ENCODE results near the gene LRCH3.

The LRCH3 gene

GRCh38 chr3:197775317-197775716, 15.7 kb upstream of the LRCH3 start:
- TF ChIP-seq CTCF (conservative IDR thresholded peaks at IDR 0.05): no peak
- H3K27ac ChIP-seq: no peak overlapping the region

- no peak overlapping the region for H3K27ac ChIP-seq
These were observed 8.8 kb upstream of the LRCH3 start for GRCh38 chr3:197782230-197782629.

DNA sequence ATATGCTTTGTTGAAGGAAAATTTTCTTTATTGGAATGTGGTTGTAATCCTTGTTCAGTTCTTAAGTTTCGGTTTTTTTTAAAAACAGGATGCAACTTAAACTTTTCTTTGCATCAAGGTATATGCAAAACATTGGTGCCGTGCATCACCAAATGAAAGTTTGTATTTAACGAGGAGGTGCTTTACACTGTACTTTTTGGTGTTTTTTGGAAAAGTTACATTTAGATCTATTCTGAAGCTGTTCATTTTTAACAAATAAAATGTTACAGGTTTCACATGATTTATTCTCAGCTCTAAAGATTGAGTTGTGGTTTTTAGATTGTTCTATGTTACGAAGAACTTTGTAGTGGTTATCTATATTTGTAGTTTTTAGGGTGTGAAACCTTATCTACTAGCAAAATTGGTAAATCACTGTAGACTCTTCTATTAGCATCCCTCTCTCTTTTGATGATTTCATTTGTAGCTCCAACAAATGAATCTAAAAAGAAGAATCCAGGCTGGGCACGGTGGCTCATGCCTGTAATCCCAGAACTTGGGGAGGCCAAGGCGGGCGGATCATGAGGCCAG, 7.0 kb upstream of the LRCH3 start:
- H3K27ac ChIP-seq: no peak overlapping the region
- no peak for TF ChIP-seq CTCF (conservative IDR thresholded peaks at IDR 0.05)

More at GRCh38 chr3:197782230-197782629, 8.8 kb upstream of the LRCH3 start:
- no peak for TF ChIP-seq CTCF (conservative IDR thresholded peaks at IDR 0.05)

DNA sequence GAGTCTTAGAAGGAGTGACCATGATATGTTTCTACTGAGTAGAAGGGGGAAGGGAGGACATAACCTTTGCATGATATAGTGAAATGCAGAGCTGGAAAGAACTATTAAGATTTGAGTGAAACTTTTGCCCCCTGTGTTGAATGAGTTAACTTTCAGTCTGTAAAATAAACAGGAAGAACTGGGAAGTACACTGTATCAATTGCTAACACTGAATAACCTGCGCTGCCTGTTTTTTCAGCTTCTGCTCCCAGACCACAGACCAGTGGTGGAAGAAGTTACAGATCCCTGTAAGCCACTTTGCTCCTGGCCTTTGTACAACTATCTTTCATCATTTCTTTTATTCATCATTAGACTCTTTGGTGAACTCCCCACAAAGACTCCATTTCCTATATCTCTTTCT, 3.6 kb upstream of the LRCH3 start:
- peak overlapping the region; percentile 86 for H3K27ac ChIP-seq

GRCh38 chr3:197789309-197789708, 1.7 kb upstream of the LRCH3 start:
- TF ChIP-seq CTCF (conservative IDR thresholded peaks at IDR 0.05): no peak
- peak overlapping the region; percentile 86; the same call in 1 of the 2 replicates for H3K27ac ChIP-seq

More for the DNA sequence above, 3.6 kb upstream of the LRCH3 start:
- no peak for TF ChIP-seq CTCF (conservative IDR thresholded peaks at IDR 0.05)

- peak overlapping the region; percentile 93 for H3K27ac ChIP-seq
- TF ChIP-seq CTCF (conservative IDR thresholded peaks at IDR 0.05): no peak
These were observed 1.0 kb upstream of the LRCH3 start for GRCh38 chr3:197790033-197790432.

DNA sequence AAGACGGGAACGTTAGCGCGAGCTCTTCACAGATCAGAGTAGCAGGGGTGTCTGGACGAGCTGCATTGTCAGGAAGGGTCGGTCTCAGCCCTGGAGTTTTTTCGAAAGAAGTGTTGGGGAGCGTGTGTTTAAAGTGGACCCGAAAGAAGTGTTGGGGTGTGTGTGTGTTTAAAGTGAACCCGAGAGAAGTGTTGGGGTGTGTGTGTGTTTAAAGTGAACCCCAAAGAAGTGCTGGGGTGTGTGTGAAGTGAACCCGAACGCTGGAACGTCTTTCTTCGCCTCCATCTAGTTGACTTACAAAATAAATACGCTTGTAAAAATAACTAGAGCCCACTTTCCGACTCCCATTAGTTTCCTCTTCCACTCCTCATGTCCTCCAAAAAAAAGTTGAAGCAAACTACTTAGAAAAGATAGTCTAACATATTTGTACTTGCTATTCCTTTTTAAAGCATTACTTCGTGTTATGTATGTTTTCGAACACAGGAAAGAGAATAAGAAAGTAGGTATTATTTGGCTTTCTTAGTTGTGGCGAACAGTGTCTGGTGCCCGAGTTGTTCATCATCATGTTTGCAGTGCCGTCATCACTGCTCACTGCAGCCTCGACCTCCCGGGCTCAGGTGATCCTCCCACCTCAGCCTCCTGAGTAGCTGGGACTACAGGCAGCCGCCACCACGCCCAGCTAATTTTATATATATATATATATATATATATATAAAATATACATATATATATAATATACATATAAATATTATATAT, 1.0 kb downstream of the LRCH3 start:
- H3K27ac ChIP-seq: peak overlapping the region; percentile 93
- TF ChIP-seq CTCF (conservative IDR thresholded peaks at IDR 0.05): no peak
